Umbilical cord (tissue), 2 donors: ENCODE measurements around the gene LGALS3. TPM values are rescaled to one million over a fixed set of nuclear protein-coding genes. Genes with fewer than 3 reads are reported as not detected.
A peak's percentile ranks its signal among the peaks of the same experiment; 100 is the strongest.

Experiments used
- DNase-seq: peaks from one replicate; pipeline ENCODE4 v3.0.0-alpha.2; 2015; ENCODE audit warnings: low spot score
- total RNA-seq: library from RNA; depleted of rRNA; stranded (reverse); fragments of >200 nt; gene quantifications from one replicate; pipeline ENCODE4 v1.2.3, GENCODE V29; 2014; ENCODE audit warnings: low replicate concordance; ENCODE audit not compliant: insufficient read depth

Gene LGALS3
- total RNA-seq, 1 donor from 2014 or later: 147 TPM

- DNase-seq: no peak
These were observed 1.1 kb downstream of the LGALS3 start for GRCh38 chr14:55130196-55130550.

- DNase-seq: no peak
These were observed 2.5 kb downstream of the LGALS3 start for GRCh38 chr14:55131370-55132137.

GRCh38 chr14:55133416-55133815 is 4.4 kb downstream of the LGALS3 start:
- no peak for DNase-seq

- DNase-seq: no peak
These were observed 7.2 kb downstream of the LGALS3 start for GRCh38 chr14:55136241-55136640.

GRCh38 chr14:55136885-55137786 is 8.1 kb downstream of the LGALS3 start:
- peak; percentile 87 for DNase-seq

- no peak for DNase-seq
These were observed 9.0 kb downstream of the LGALS3 start for GRCh38 chr14:55138091-55138490.

GRCh38 chr14:55139141-55139540 is 10.1 kb downstream of the LGALS3 start:
- no peak for DNase-seq

- DNase-seq: no peak
These were observed 10.9 kb downstream of the LGALS3 start for GRCh38 chr14:55139696-55140509.

GRCh38 chr14:55141825-55142224 is 12.8 kb downstream of the LGALS3 start:
- DNase-seq: no peak

GRCh38 chr14:55142466-55142865 is 13.4 kb downstream of the LGALS3 start:
- DNase-seq: no peak

- DNase-seq: no peak
These were observed 17.4 kb downstream of the LGALS3 start for GRCh38 chr14:55146425-55146824.

- DNase-seq: no peak
These were observed 22.5 kb downstream of the LGALS3 start for GRCh38 chr14:55151601-55152000.

GRCh38 chr14:55152052-55152753 is 23.2 kb downstream of the LGALS3 start:
- no peak for DNase-seq

- no peak for DNase-seq
These were observed 24.9 kb downstream of the LGALS3 start for GRCh38 chr14:55153951-55154350.

- DNase-seq: no peak
These were observed 28.0 kb downstream of the LGALS3 start for GRCh38 chr14:55157080-55157479.

- no peak for DNase-seq
These were observed 29.4 kb downstream of the LGALS3 start for GRCh38 chr14:55158412-55158811.

GRCh38 chr14:55160989-55161388 is 31.9 kb downstream of the LGALS3 start:
- peak; percentile 48 for DNase-seq

GRCh38 chr14:55170526-55170925 is 41.5 kb downstream of the LGALS3 start:
- no peak for DNase-seq

GRCh38 chr14:55180006-55180405 is 51.0 kb downstream of the LGALS3 start:
- no peak for DNase-seq

- no peak for DNase-seq
These were observed 51.4 kb downstream of the LGALS3 start for GRCh38 chr14:55180434-55180833.

- no peak for DNase-seq
These were observed 59.7 kb downstream of the LGALS3 start for GRCh38 chr14:55188686-55189295.
